ENCODE results near the gene PTGFR. TPM values are rescaled to one million over a fixed set of nuclear protein-coding genes. Genes with fewer than 3 reads are reported as not detected.

PTGFR gene
- total and polyA plus RNA-seq, 2 donors (not counting 1 experiment from before 2014, with no cell fraction given) = not detected

DNA sequence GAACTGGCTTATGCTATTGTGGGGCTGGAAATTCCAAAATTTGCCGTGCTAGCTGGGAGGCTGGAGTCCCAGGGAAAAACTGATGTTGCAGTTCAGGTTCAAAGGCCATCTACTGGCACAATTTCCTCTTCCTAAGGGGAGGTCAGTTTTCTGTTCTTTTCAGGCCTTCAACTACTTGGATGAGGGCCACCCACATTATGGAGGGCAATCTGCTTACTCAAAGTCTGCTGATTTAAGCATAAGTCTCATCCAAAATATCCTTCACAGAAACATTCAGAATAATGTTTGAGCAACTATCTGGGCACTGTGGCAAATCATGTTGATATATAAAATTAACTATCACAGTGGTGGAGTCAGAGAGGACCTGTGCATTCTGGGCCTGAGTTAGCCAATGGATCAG lies 21.2 kb upstream of the PTGFR start:
- DNase-seq (no peak), ATAC-seq (ENCODE audit: low read depth) (no peak)
- Histone ChIP-seq H2AFZ (ENCODE audit: insufficient read depth, low read depth, low read length, poor library complexity, severe bottlenecking) (no peak overlapping the region), H4K20me1 (ENCODE audit: control insufficient read depth, insufficient read depth, low read length, poor library complexity, severe bottlenecking) (no peaks in the 10 kb centered on the region), H3K27ac (ENCODE audit: low read length in 2 of 2) (no peak overlapping the region), H3K4me1 (ENCODE audit: control insufficient read depth in 2 of 2, insufficient read depth in 2 of 2, low read length in 2 of 2) (no peaks in the 10 kb centered on the region), H3K27me3 (replicated peaks in 1 of 4; ENCODE audit: control extremely low read depth in 1 of 4, control insufficient read depth in 3 of 4, insufficient read depth in 4 of 4, low read length in 3 of 4) (no peaks in the 10 kb centered on the region), H3K79me2 (ENCODE audit: control insufficient read depth, insufficient read depth, low read length) (no peaks in the 10 kb centered on the region), H3K4me2 (replicated peaks; ENCODE audit: low read depth, low read length, poor library complexity, severe bottlenecking) (no peak overlapping the region), H3K36me3 (replicated peaks in 1 of 2; ENCODE audit: control extremely low read depth in 1 of 2, control insufficient read depth in 1 of 2, extremely low read depth in 1 of 2, insufficient read depth in 2 of 2, low read length in 1 of 2) (no peaks in the 10 kb centered on the region), H3K9me3 (ENCODE audit: control extremely low read depth in 1 of 3, control insufficient read depth in 2 of 3, insufficient read depth in 1 of 3, low read length in 2 of 3) (peaks cover 0 to 11% (median 0%) of the 10 kb centered on the region in 3 donors), H3K9ac (ENCODE audit: low read length) (no peak overlapping the region), H3K4me3 (ENCODE audit: control extremely low read depth in 1 of 5, extremely low read depth in 1 of 5, insufficient read depth in 1 of 5, low read depth in 2 of 5, low read length in 4 of 5) (no peak overlapping the region)
- peaks cover 3% of the 10 kb centered on the region for H3K9me3 Mint-ChIP-seq (ENCODE audit: insufficient read depth)
- TF ChIP-seq EZH2 (IDR thresholded peaks at IDR 0.05; ENCODE audit: borderline replicate concordance, insufficient read depth, low read depth, low read length, poor library complexity, severe bottlenecking) = no peak
- TF ChIP-seq, protein P1, sequence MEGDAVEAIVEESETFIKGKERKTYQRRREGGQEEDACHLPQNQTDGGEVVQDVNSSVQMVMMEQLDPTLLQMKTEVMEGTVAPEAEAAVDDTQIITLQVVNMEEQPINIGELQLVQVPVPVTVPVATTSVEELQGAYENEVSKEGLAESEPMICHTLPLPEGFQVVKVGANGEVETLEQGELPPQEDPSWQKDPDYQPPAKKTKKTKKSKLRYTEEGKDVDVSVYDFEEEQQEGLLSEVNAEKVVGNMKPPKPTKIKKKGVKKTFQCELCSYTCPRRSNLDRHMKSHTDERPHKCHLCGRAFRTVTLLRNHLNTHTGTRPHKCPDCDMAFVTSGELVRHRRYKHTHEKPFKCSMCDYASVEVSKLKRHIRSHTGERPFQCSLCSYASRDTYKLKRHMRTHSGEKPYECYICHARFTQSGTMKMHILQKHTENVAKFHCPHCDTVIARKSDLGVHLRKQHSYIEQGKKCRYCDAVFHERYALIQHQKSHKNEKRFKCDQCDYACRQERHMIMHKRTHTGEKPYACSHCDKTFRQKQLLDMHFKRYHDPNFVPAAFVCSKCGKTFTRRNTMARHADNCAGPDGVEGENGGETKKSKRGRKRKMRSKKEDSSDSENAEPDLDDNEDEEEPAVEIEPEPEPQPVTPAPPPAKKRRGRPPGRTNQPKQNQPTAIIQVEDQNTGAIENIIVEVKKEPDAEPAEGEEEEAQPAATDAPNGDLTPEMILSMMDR (IDR thresholded peaks at IDR 0.05) = no peak
- ChIA-PET POLR2A (no interaction called here), CTCF (no interaction called here)
- no peaks in the 10 kb centered on the region for H3K27me3 Mint-ChIP-seq
- intact Hi-C loops (cut with micrococcal nuclease) = no loop called here
- H3K4me1 Mint-ChIP-seq = no peaks in the 10 kb centered on the region
- WGBS (ENCODE audit: insufficient coverage) = 100% methylated on average over 1 of the region's 1 CpG
- H3K27ac Mint-ChIP-seq = no peak overlapping the region
- no peak overlapping the region for H3K4me3 Mint-ChIP-seq

DNA sequence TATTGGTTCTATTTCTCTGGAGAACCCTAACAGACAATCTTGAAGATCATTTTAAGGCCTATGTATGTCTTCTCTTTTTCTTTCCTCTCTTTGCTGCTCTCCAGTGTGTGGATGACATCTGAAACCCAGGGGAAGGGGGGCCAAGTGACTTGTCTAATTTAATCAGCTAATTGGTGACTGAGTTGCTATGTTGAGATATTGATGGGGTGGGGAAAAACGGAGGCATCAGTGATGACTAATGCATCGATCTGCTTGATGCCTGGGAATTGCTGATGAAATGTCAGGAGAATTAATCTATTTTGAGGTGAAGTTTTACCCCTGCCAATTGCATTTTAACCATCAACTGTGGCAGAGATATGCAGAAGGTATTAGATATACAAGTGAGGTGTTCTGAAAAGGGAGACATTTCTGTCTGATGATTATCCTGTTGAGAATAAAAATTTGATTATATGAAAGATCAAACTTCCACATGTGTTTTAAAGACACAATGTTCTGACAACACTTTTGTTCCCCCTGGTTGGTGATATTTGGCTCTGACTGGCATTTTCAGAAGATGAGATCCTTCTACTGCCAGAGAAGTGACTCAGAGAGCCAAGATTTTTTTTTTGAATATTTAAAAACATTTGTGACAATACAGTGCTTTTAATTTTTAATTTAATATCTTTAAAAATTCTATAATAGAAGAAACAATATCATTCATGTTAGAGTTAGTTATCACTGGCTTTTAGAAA lies 18.7 kb upstream of the PTGFR start:
- 94% methylated on average over 2 of the region's 2 CpGs for WGBS (ENCODE audit: insufficient coverage)
- ChIA-PET CTCF (no interaction called here), POLR2A (no interaction called here)
- H3K4me3 Mint-ChIP-seq = no peak overlapping the region
- H3K27me3 Mint-ChIP-seq = no peaks in the 10 kb centered on the region
- DNase-seq (no peak), ATAC-seq (ENCODE audit: low read depth) (no peak)
- H3K27ac Mint-ChIP-seq = no peak overlapping the region
- Histone ChIP-seq H3K4me2 (replicated peaks; ENCODE audit: low read depth, low read length, poor library complexity, severe bottlenecking) (no peak overlapping the region), H3K9ac (ENCODE audit: low read length) (no peak overlapping the region), H3K4me3 (ENCODE audit: control extremely low read depth in 1 of 5, extremely low read depth in 1 of 5, insufficient read depth in 1 of 5, low read depth in 2 of 5, low read length in 4 of 5) (no peak overlapping the region), H3K4me1 (ENCODE audit: control insufficient read depth in 2 of 2, insufficient read depth in 2 of 2, low read length in 2 of 2) (no peaks in the 10 kb centered on the region), H3K27me3 (replicated peaks in 1 of 4; ENCODE audit: control extremely low read depth in 1 of 4, control insufficient read depth in 3 of 4, insufficient read depth in 4 of 4, low read length in 3 of 4) (no peaks in the 10 kb centered on the region), H2AFZ (ENCODE audit: insufficient read depth, low read depth, low read length, poor library complexity, severe bottlenecking) (no peak overlapping the region), H4K20me1 (ENCODE audit: control insufficient read depth, insufficient read depth, low read length, poor library complexity, severe bottlenecking) (no peaks in the 10 kb centered on the region), H3K9me3 (ENCODE audit: control extremely low read depth in 1 of 3, control insufficient read depth in 2 of 3, insufficient read depth in 1 of 3, low read length in 2 of 3) (no peaks in the 10 kb centered on the region), H3K36me3 (replicated peaks in 1 of 2; ENCODE audit: control extremely low read depth in 1 of 2, control insufficient read depth in 1 of 2, extremely low read depth in 1 of 2, insufficient read depth in 2 of 2, low read length in 1 of 2) (no peaks in the 10 kb centered on the region), H3K27ac (ENCODE audit: low read length in 2 of 2) (no peak overlapping the region), H3K79me2 (ENCODE audit: control insufficient read depth, insufficient read depth, low read length) (no peaks in the 10 kb centered on the region)
- H3K4me1 Mint-ChIP-seq = no peaks in the 10 kb centered on the region
- no peaks in the 10 kb centered on the region for H3K9me3 Mint-ChIP-seq (ENCODE audit: insufficient read depth)
- intact Hi-C loops (cut with micrococcal nuclease) = no loop called here
- TF ChIP-seq EZH2 (IDR thresholded peaks at IDR 0.05; ENCODE audit: borderline replicate concordance, insufficient read depth, low read depth, low read length, poor library complexity, severe bottlenecking) = no peak
- TF ChIP-seq, protein P1 (IDR thresholded peaks at IDR 0.05) = no peak

All from B cell (primary cell).